ENCODE data around the gene MT1X. TPM values are rescaled to one million over a fixed set of nuclear protein-coding genes. Genes with fewer than 3 reads are reported as not detected.

Gene MT1X
- total RNA-seq, 2 donors from 2014 or later = 1.5 to 8.8 TPM

GRCh38 chr16:56679078-56679730, 3.1 kb upstream of the MT1X start:
- peaks cover 59% of the 10 kb centered on the region for H3K27me3 Mint-ChIP-seq (ENCODE audit: insufficient read depth)
- WGBS, 2 experiments (ENCODE audit: insufficient coverage in 1 of 2, insufficient read length in 1 of 2) = 92 to 96% methylated on average over 2 to 3 of the region's 3 CpGs
- H3K4me1 Mint-ChIP-seq = peaks cover 21% of the 10 kb centered on the region
- H3K4me3 Mint-ChIP-seq = no peak overlapping the region
- Histone ChIP-seq H3K9ac (ENCODE audit: extremely low read depth, low read length, poor library complexity, severe bottlenecking) (no peak overlapping the region), H3K4me1 (ENCODE audit: control insufficient read depth, insufficient read depth, low read length) (no peaks in the 10 kb centered on the region), H3K9me3 (ENCODE audit: control insufficient read depth, low read length) (no peaks in the 10 kb centered on the region), H3K36me3 (ENCODE audit: control insufficient read depth, insufficient read depth, low read length) (no peaks in the 10 kb centered on the region), H3K27ac (ENCODE audit: low read depth, low read length) (no peak overlapping the region), H3K27me3 (ENCODE audit: control insufficient read depth, insufficient read depth, low read length, poor library complexity, severe bottlenecking) (peaks cover 81% of the 10 kb centered on the region), H3K4me3 (ENCODE audit: low read length) (no peak overlapping the region)
- H3K36me3 Mint-ChIP-seq (ENCODE audit: low read depth) = no peaks in the 10 kb centered on the region
- TF ChIP-seq CTCF (conservative IDR thresholded peaks at IDR 0.05) = no peak
- H3K27ac Mint-ChIP-seq = no peak overlapping the region
- DNase-seq = no peak
- no peaks in the 10 kb centered on the region for H3K9me3 Mint-ChIP-seq

- Mint-ChIP-seq H3K36me3 (ENCODE audit: low read depth) (no peaks in the 10 kb centered on the region), H3K27ac (no peak overlapping the region), H3K4me3 (no peak overlapping the region), H3K27me3 (ENCODE audit: insufficient read depth) (peaks cover 55% of the 10 kb centered on the region), H3K9me3 (no peaks in the 10 kb centered on the region), H3K4me1 (peaks cover 18% of the 10 kb centered on the region)
- H3K4me3 ChIP-seq (ENCODE audit: low read length) = no peak overlapping the region
- H3K9me3 ChIP-seq (ENCODE audit: control insufficient read depth, low read length) = no peaks in the 10 kb centered on the region
- H3K27me3 ChIP-seq (ENCODE audit: control insufficient read depth, insufficient read depth, low read length, poor library complexity, severe bottlenecking) = peaks cover 84% of the 10 kb centered on the region
- TF ChIP-seq CTCF (conservative IDR thresholded peaks at IDR 0.05) = no peak
- H3K9ac ChIP-seq (ENCODE audit: extremely low read depth, low read length, poor library complexity, severe bottlenecking) = no peak overlapping the region
- no peak overlapping the region for H3K27ac ChIP-seq (ENCODE audit: low read depth, low read length)
- WGBS, 2 experiments (ENCODE audit: insufficient coverage in 1 of 2, insufficient read length in 1 of 2) = 89 to 100% methylated on average over 6 of the region's 6 CpGs
- H3K4me1 ChIP-seq (ENCODE audit: control insufficient read depth, insufficient read depth, low read length) = no peaks in the 10 kb centered on the region
- no peaks in the 10 kb centered on the region for H3K36me3 ChIP-seq (ENCODE audit: control insufficient read depth, insufficient read depth, low read length)
- DNase-seq = no peak
Observed at GRCh38 chr16:56679818-56680217, 2.5 kb upstream of the MT1X start.

GRCh38 chr16:56682703-56683397, 580 bp downstream of the MT1X start:
- WGBS, 2 experiments (ENCODE audit: insufficient coverage in 1 of 2, insufficient read length in 1 of 2) = 36 to 80% methylated on average over 2 to 8 of the region's 8 CpGs
- Histone ChIP-seq H3K36me3 (ENCODE audit: control insufficient read depth, insufficient read depth, low read length) (no peaks in the 10 kb centered on the region), H3K9me3 (ENCODE audit: control insufficient read depth, low read length) (no peaks in the 10 kb centered on the region), H3K4me3 (ENCODE audit: low read length) (peak overlapping the region; percentile 82), H3K27ac (ENCODE audit: low read depth, low read length) (no peak overlapping the region), H3K4me1 (ENCODE audit: control insufficient read depth, insufficient read depth, low read length) (no peaks in the 10 kb centered on the region), H3K9ac (ENCODE audit: extremely low read depth, low read length, poor library complexity, severe bottlenecking) (peak overlapping the region; percentile 42), H3K27me3 (ENCODE audit: control insufficient read depth, insufficient read depth, low read length, poor library complexity, severe bottlenecking) (peaks cover 54% of the 10 kb centered on the region)
- H3K36me3 Mint-ChIP-seq (ENCODE audit: low read depth) = no peaks in the 10 kb centered on the region
- H3K9me3 Mint-ChIP-seq = peaks cover 12% of the 10 kb centered on the region
- no peak overlapping the region for H3K27ac Mint-ChIP-seq
- peaks cover 4% of the 10 kb centered on the region for H3K4me1 Mint-ChIP-seq
- DNase-seq = peak; percentile 65
- TF ChIP-seq CTCF (conservative IDR thresholded peaks at IDR 0.05) = no peak
- H3K4me3 Mint-ChIP-seq = peak overlapping the region; percentile 71
- H3K27me3 Mint-ChIP-seq (ENCODE audit: insufficient read depth) = peaks cover 34% of the 10 kb centered on the region

Measured in endodermal cell (in vitro differentiated cells).